Measurements from ENCODE around the gene TRAK2. TPM values are rescaled to one million over a fixed set of nuclear protein-coding genes. Genes with fewer than 3 reads are reported as not detected.
"Not testable (repeated sequence)": the region's sequence is repeated elsewhere in the genome, so short reads cannot be mapped to it uniquely, and the experiment has no call there.

Gene TRAK2
- total RNA-seq, 4 donors from 2014 or later, result 7.9 to 32.8 (median 13.7) TPM

DNA sequence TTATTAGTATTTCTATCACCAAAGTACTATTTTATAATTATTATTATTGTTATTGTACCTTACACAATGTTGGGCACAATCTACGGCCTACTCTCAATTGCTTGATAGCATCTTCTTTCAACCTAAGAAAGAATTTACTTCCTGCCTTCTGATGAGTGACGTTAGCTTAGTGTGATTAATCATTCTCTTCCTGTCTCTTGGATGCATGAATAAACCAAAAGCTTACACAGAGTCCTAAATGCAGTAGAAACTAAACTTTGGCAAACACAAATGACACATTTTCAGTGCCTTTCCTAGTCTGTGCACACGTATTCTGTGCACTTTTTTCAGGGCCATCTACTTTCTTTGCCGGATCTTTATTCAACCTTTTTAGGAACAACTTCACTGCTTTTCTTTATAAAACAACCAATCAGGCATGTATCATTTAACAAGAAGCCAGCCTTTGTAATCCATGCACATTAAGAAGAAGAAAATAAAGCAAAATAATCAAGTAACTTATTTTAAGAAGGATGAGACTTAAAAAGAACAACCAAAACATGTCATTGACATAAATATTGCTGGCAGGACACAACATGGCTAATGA is 19.1 kb downstream of the TRAK2 start:
- peaks cover 0 to 4% (median 0%) of the 10 kb centered on the region in 3 donors for H3K9me3 ChIP-seq
- H3K4me1 ChIP-seq, result peaks cover 8 to 35% (median 24%) of the 10 kb centered on the region in 3 donors
- H3K36me3 ChIP-seq, result no peaks in the 10 kb centered on the region
- intact Hi-C loops (cut with DNase I), result no loop called here
- TF ChIP-seq CTCF (IDR thresholded peaks at IDR 0.05) (no peak), POLR2A (IDR thresholded peaks at IDR 0.05) (no peak)
- H3K4me3 ChIP-seq, result no peak overlapping the region
- no peak for DNase-seq
- 10 to 19% methylated on average over 4 of the region's 4 CpGs for WGBS, 2 donors
- H3K27me3 ChIP-seq, result no peaks in the 10 kb centered on the region
- H3K27ac ChIP-seq, result peak overlapping the region in 3 of 4 donors; percentile 41 to 65 (median 63)

GRCh38 chr2:201430839-201431238 is 20.4 kb downstream of the TRAK2 start:
- Histone ChIP-seq H3K9me3 (peaks cover 0 to 4% (median 0%) of the 10 kb centered on the region in 3 donors), H3K27ac (no peak overlapping the region), H3K4me3 (no peak overlapping the region), H3K27me3 (no peaks in the 10 kb centered on the region), H3K36me3 (no peaks in the 10 kb centered on the region), H3K4me1 (peaks cover 8 to 47% (median 24%) of the 10 kb centered on the region in 3 donors)
- intact Hi-C loops (cut with DNase I), result no loop called here
- TF ChIP-seq POLR2A (IDR thresholded peaks at IDR 0.05) (no peak), CTCF (IDR thresholded peaks at IDR 0.05) (no peak)
- 83 to 92% methylated on average over 4 of the region's 5 CpGs for WGBS, 2 donors
- no peak for DNase-seq

DNA sequence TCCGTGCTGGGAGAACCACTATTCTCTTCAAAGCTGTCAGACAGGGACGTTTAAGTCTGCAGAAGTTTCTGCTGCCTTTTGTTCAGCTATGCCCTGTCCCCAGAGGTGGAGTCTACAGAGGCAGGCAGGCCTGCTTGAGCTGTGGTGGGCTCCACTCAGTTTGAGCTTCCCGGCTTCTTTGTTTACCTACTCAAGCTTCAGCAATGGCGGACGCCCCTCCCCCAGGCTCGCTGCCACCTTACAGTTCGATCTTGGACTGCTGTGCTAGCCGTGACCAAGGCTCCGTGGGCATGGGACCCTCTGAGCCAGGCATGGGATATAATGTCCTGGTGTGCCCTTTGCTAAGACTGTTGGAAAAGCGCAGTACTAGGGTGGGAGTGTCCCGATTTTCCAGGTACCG is 20.9 kb downstream of the TRAK2 start:
- intact Hi-C loops (cut with DNase I); H3K4me3 ChIP-seq; H3K9me3 ChIP-seq; DNase-seq; H3K36me3 ChIP-seq; H3K27me3 ChIP-seq; H3K27ac ChIP-seq: not testable (repeated sequence)
- peaks cover 8 to 50% (median 24%) of the 10 kb centered on the region in 3 donors for H3K4me1 ChIP-seq
- 94% methylated on average over 6 to 12 of the region's 12 CpGs for WGBS, 2 donors

DNA sequence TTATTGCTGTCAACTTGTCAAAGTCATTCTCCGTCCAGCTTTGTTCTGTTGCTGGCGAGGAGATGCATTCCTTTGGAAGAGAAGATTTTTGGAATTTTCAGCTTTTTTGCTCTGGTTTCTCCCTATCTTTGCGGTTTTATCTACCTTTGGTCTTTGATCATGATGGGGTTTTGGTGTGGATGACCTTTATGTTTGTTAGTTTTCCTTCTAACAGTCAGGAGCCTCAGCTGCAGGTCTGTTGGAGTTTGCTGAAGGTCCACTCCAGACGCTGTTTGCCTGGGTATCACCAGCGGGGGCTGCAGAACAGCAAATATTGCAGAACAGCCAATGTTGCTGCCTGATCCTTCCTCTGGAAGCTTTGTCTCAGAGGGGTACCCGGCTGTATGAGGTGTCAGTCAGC is 21.4 kb downstream of the TRAK2 start:
- H3K4me1 ChIP-seq, result peaks cover 8 to 54% (median 24%) of the 10 kb centered on the region in 3 donors
- WGBS, 2 donors, result 96 to 97% methylated on average over 3 to 6 of the region's 6 CpGs
- H3K9me3 ChIP-seq; H3K27me3 ChIP-seq; intact Hi-C loops (cut with DNase I); H3K27ac ChIP-seq; H3K4me3 ChIP-seq; DNase-seq; H3K36me3 ChIP-seq: not testable (repeated sequence)

DNA sequence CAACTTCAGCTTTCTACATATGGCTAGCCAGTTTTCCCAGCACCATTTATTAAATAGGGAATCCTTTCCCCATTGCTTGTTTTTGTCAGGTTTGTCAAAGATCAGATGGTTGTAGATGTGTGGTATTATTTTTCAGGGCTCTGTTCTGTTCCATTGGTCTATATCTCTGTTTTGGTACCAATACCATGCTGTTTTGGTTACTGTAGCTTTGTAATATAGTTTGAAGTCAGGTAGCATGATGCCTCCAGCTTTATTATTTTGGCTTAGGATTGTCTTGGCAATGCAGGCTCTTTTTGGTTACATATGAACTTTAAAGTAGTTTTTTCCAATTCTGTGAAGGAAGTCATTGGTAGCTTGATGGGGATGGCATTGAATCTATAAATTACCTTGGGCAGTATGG is 22.9 kb downstream of the TRAK2 start:
- peaks cover 8 to 56% (median 20%) of the 10 kb centered on the region in 3 donors for H3K4me1 ChIP-seq
- H3K9me3 ChIP-seq; intact Hi-C loops (cut with DNase I); H3K36me3 ChIP-seq; H3K4me3 ChIP-seq; DNase-seq; H3K27ac ChIP-seq; H3K27me3 ChIP-seq: not testable (repeated sequence)

DNA sequence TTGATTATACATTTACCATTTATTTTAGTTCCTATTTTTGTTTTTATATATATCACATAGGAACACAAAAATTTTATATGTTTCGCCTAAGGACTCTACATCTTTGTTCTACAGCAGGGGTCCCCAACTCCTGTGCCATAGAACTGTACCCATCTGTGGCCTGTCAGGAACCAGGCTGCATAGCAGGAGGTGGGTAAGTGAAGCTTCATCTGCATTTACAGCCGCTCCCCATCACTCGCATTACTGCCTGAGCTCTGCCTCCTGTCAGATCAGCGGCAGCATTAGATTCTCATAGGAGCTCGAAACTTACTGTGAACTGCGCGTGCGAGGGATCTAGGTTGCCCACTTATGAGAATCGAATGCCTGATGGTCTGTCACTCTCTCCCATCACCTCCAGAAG is 25.3 kb downstream of the TRAK2 start:
- intact Hi-C loops (cut with DNase I), result no loop called here
- TF ChIP-seq CTCF (IDR thresholded peaks at IDR 0.05), result no peak
- no peak for TF ChIP-seq POLR2A (IDR thresholded peaks at IDR 0.05)
- no peak for DNase-seq
- 92 to 95% methylated on average over 4 to 9 of the region's 9 CpGs for WGBS, 2 donors
- no peak overlapping the region for H3K4me3 ChIP-seq
- H3K4me1 ChIP-seq, result peaks cover 0 to 38% (median 0%) of the 10 kb centered on the region in 3 donors
- H3K9me3 ChIP-seq, result peaks cover 0 to 4% (median 0%) of the 10 kb centered on the region in 3 donors
- H3K36me3 ChIP-seq, result no peaks in the 10 kb centered on the region
- no peaks in the 10 kb centered on the region for H3K27me3 ChIP-seq
- peak overlapping the region in 1 of 4 donors; percentile 31 for H3K27ac ChIP-seq

Measured in esophagus squamous epithelium (tissue), 5 donors.